H1 (cell line): ENCODE measurements around the gene P2RY1. TPM values are rescaled to one million over a fixed set of nuclear protein-coding genes. Genes with fewer than 3 reads are reported as not detected.

ENCODE experiments used
- CTCF ChIA-PET: fragments of 300-600 bp; sonication (Branson Sonifier 250); formaldehyde crosslinking; loops from one replicate; lab custom pipeline; 2021; ENCODE audit not compliant: partially characterized antibody; lab: Charles Lee
- POLR2A ChIA-PET: fragments of 300-600 bp; sonication (Branson Sonifier 250); formaldehyde crosslinking; loops from one replicate; lab custom pipeline; 2021; ENCODE audit warnings: inconsistent platforms; ENCODE audit not compliant: partially characterized antibody; lab: Charles Lee
- DNase-seq, 2 experiments: peaks; one replicate each; pipeline versions ENCODE4 v3.0.0 to v3.0.0-alpha.2; 2010 to 2022; ENCODE audit warnings: low spot score in 2 of 2, low read depth in 1 of 2, mixed read lengths in 1 of 2
- FAIRE-seq: peaks from 2 replicates; lab custom pipeline; 2011; peaks lifted over from hg19 to GRCh38; lab: Jason Lieb, UNC
- H2AFZ ChIP-seq: 2 replicates; pipeline ENCODE4 v1.8.1; 2012; ENCODE audit warnings: low read length, inconsistent platforms
- H2AK5ac ChIP-seq: 2 replicates; pipeline ENCODE4 v1.6.1; 2013; ENCODE audit warnings: low read depth, low read length
- H2BK120ac ChIP-seq: replicated peaks from 2 replicates; pipeline ENCODE3; 2013; ENCODE audit warnings: low read depth, low read length, inconsistent platforms
- H2BK12ac ChIP-seq: 2 replicates; pipeline ENCODE4 v1.6.1; 2013; ENCODE audit warnings: low read depth, low read length
- H2BK15ac ChIP-seq: 2 replicates; pipeline ENCODE4 v1.6.1; 2013; ENCODE audit warnings: low read length
- H2BK20ac ChIP-seq: 2 replicates; pipeline ENCODE4 v1.6.1; 2013; ENCODE audit warnings: low read length
- H2BK5ac ChIP-seq: 2 replicates; pipeline ENCODE4 v1.6.1; 2013; ENCODE audit warnings: low read depth, low read length
- H3K14ac ChIP-seq: 2 replicates; pipeline ENCODE4 v1.6.1; 2013; ENCODE audit warnings: inconsistent platforms; ENCODE audit not compliant: insufficient read length
- H3K18ac ChIP-seq: 2 replicates; pipeline ENCODE4 v1.6.1; 2013; ENCODE audit warnings: low read length; ENCODE audit errors: extremely low read depth
- H3K23ac ChIP-seq: 2 replicates; pipeline ENCODE4 v1.6.1; 2013; ENCODE audit warnings: inconsistent platforms; ENCODE audit not compliant: insufficient read length
- H3K23me2 ChIP-seq: 2 replicates; pipeline ENCODE4 v1.6.1; 2013; ENCODE audit warnings: low read depth, low read length
- H3K27ac ChIP-seq: 2 replicates; pipeline ENCODE4 v1.6.1; 2011; ENCODE audit warnings: low read depth, low read length, inconsistent platforms
- H3K27me3 ChIP-seq, 4 experiments: replicated peaks in 1 of 4; 1 replicate in 1 of 4; 2 replicates in 3 of 4; pipeline versions ENCODE4 v1.6.1 to v1.8.1; 2011 to 2013; ENCODE audit warnings: low read length in 3 of 4, mild to moderate bottlenecking in 3 of 4, inconsistent platforms in 2 of 4, mixed read lengths in 2 of 4, moderate library complexity in 1 of 4; ENCODE audit not compliant: control insufficient read depth in 3 of 4, insufficient read depth in 3 of 4; ENCODE audit errors: extremely low read depth in 1 of 4
- H3K36me3 ChIP-seq, 4 experiments: 2 replicates each; pipeline versions ENCODE4 v1.6.1 to v1.8.1; 2011 to 2013; ENCODE audit warnings: mild to moderate bottlenecking in 4 of 4, low read length in 3 of 4, moderate library complexity in 2 of 4, control low read depth in 1 of 4, inconsistent platforms in 1 of 4; ENCODE audit not compliant: insufficient read depth in 4 of 4, control insufficient read depth in 2 of 4
- H3K4ac ChIP-seq: replicated peaks from 2 replicates; pipeline ENCODE3; 2013; ENCODE audit warnings: low read length, low read depth, mixed read lengths, inconsistent platforms; ENCODE audit not compliant: insufficient read length
- H3K4me1 ChIP-seq, 4 experiments: replicated peaks in 1 of 4; 1 replicate in 1 of 4; 2 replicates in 3 of 4; pipeline versions ENCODE4 v1.6.1 to v1.8.1; 2011 to 2013; ENCODE audit warnings: low read length in 3 of 4, inconsistent platforms in 2 of 4, mixed read lengths in 1 of 4; ENCODE audit not compliant: insufficient read depth in 4 of 4, control insufficient read depth in 3 of 4
- H3K4me2 ChIP-seq, 2 experiments: 2 replicates each; pipeline versions ENCODE4 v1.6.1 to v1.8.1; 2011 to 2013; ENCODE audit warnings: low read depth in 2 of 2, low read length in 2 of 2, control low read depth in 1 of 2, inconsistent platforms in 1 of 2, mild to moderate bottlenecking in 1 of 2; ENCODE audit not compliant: insufficient read depth in 1 of 2
- H3K4me3 ChIP-seq, 4 experiments: fragments of 200-600, 300-600 bp in 1 of 4; sonication (generic), shearing (Covaris generic), sonication (Bioruptor Twin) in 1 of 4; 2 replicates each; pipeline versions ENCODE4 v1.5.1 to v1.8.1; 2011 to 2016; ENCODE audit warnings: low read length in 4 of 4, low read depth in 3 of 4, control low read depth in 2 of 4, inconsistent platforms in 2 of 4, mild to moderate bottlenecking in 2 of 4, mixed read lengths in 1 of 4, moderate library complexity in 1 of 4; ENCODE audit not compliant: insufficient read depth in 2 of 4; ENCODE audit errors: extremely low read depth in 1 of 4
- H3K56ac ChIP-seq: replicated peaks from 2 replicates; pipeline ENCODE3; 2013; ENCODE audit warnings: low read depth, mild to moderate bottlenecking, mixed read lengths, low read length, inconsistent platforms; ENCODE audit not compliant: insufficient read length
- H3K79me1 ChIP-seq: 2 replicates; pipeline ENCODE4 v1.6.1; 2013; ENCODE audit warnings: low read depth, low read length, control low read depth
- H3K79me2 ChIP-seq, 2 experiments: 2 replicates each; pipeline versions ENCODE4 v1.6.1 to v1.8.1; 2012 to 2013; ENCODE audit warnings: low read length in 2 of 2, mild to moderate bottlenecking in 2 of 2, inconsistent platforms in 1 of 2; ENCODE audit not compliant: insufficient read depth in 2 of 2, control insufficient read depth in 1 of 2
- H3K9ac ChIP-seq, 4 experiments: replicated peaks in 1 of 4; 1 replicate in 1 of 4; 2 replicates in 3 of 4; pipeline versions ENCODE4 v1.6.1 to v1.8.1; 2011 to 2013; ENCODE audit warnings: low read depth in 3 of 4, low read length in 3 of 4, control low read depth in 2 of 4, mild to moderate bottlenecking in 2 of 4, moderate library complexity in 2 of 4, inconsistent platforms in 1 of 4; ENCODE audit errors: extremely low read depth in 1 of 4
- H3K9me3 ChIP-seq, 2 experiments: 2 replicates each; pipeline versions ENCODE4 v1.6.1 to v1.8.1; 2012 to 2013; ENCODE audit warnings: mild to moderate bottlenecking in 2 of 2, moderate library complexity in 2 of 2, control low read depth in 1 of 2, inconsistent platforms in 1 of 2, low read depth in 1 of 2, low read length in 1 of 2, mixed read lengths in 1 of 2; ENCODE audit not compliant: insufficient read depth in 2 of 2
- H4K20me1 ChIP-seq, 2 experiments: replicated peaks in 1 of 2; 2 replicates each; pipeline versions ENCODE3 to v1.8.1; 2011 to 2013; ENCODE audit warnings: inconsistent platforms in 2 of 2, low read length in 2 of 2, mild to moderate bottlenecking in 1 of 2; ENCODE audit not compliant: insufficient read depth in 2 of 2, control insufficient read depth in 1 of 2
- H4K5ac ChIP-seq: 2 replicates; pipeline ENCODE4 v1.6.1; 2013; ENCODE audit warnings: low read length, low read depth, mixed read lengths, inconsistent platforms; ENCODE audit not compliant: insufficient read length
- H4K8ac ChIP-seq: 2 replicates; pipeline ENCODE4 v1.8.0; 2013; ENCODE audit warnings: mild to moderate bottlenecking, moderate library complexity, low read length, inconsistent platforms; ENCODE audit not compliant: insufficient read depth; ENCODE audit errors: extremely low read depth
- H4K91ac ChIP-seq: replicated peaks from 2 replicates; pipeline ENCODE3; 2013; ENCODE audit warnings: low read length, mixed read lengths, inconsistent platforms; ENCODE audit not compliant: insufficient read length
- GTF2F1 ChIP-seq: IDR thresholded peaks from 2 replicates; pipeline ENCODE4 v1.6.1; 2012; ENCODE audit warnings: low read depth, low read length, improper control_type of control experiment, borderline replicate concordance
- RAD21 ChIP-seq, 2 experiments: IDR thresholded peaks in 1 of 2; conservative IDR thresholded peaks in 1 of 2; 2 replicates each; pipeline ENCODE4 v1.6.1; 2011; ENCODE audit warnings: low read depth in 2 of 2, low read length in 2 of 2, improper control_type of control experiment in 1 of 2, inconsistent platforms in 1 of 2, mild to moderate bottlenecking in 1 of 2, moderate library complexity in 1 of 2
- SIN3A ChIP-seq, 2 experiments: IDR thresholded peaks in 1 of 2; conservative IDR thresholded peaks in 1 of 2; 2 replicates each; pipeline ENCODE4 v1.6.1; 2011 to 2012; ENCODE audit warnings: low read length in 2 of 2, improper control_type of control experiment in 1 of 2, low read depth in 1 of 2, mild to moderate bottlenecking in 1 of 2
- SP4 ChIP-seq: IDR thresholded peaks from 2 replicates; pipeline ENCODE4 v1.6.1; 2012; ENCODE audit warnings: low read length, inconsistent platforms
- SUZ12 ChIP-seq: fragments of 200-600 bp; sonication (generic); IDR thresholded peaks from 2 replicates; pipeline ENCODE4 v1.6.1; 2012; ENCODE audit warnings: mild to moderate bottlenecking, inconsistent platforms, low read length, moderate library complexity, mixed read lengths
- ZNF274 ChIP-seq: IDR thresholded peaks from 2 replicates; pipeline ENCODE4 v1.7.0; 2012; ENCODE audit warnings: low read length, borderline replicate concordance; ENCODE audit errors: extremely low read depth
- polyA plus RNA-seq, 7 experiments: library from polyadenylated mRNA; depleted of rRNA in 3 of 7; stranded (reverse) in 5 of 7; unstranded in 2 of 7; fragments of >200 nt in 5 of 7; fragments of 200-250 nt in 2 of 7; gene quantifications; 1 replicate in 5 of 7; 2 replicates in 1 of 7; 4 replicates in 1 of 7; pipeline versions ENCODE4 v1.2.1 to v1.2.3, GENCODE V29; 2011 to 2013; ENCODE audit warnings: missing spikeins in 2 of 7, mixed read lengths in 2 of 7
- total RNA-seq: library from RNA; stranded (reverse); fragmentation: NEBNext Ultra II Directional; extraction: Animal tissue kit (Norgen Biotek cat#: 25700); gene quantifications from 2 replicates; pipeline ENCODE4 v1.2.1, GENCODE V29; 2021
- TF ChIP-seq, protein P1 (sequence below): IDR thresholded peaks from 2 replicates; pipeline ENCODE4 v1.6.1; 2011; ENCODE audit warnings: low read length, improper control_type of control experiment

Gene P2RY1
- total and polyA plus RNA-seq, 2 of the 8 experiments (the other 6 are each of a cell fraction or from before 2014, with no cell fraction given), result 6.5 to 28.3 TPM

DNA sequence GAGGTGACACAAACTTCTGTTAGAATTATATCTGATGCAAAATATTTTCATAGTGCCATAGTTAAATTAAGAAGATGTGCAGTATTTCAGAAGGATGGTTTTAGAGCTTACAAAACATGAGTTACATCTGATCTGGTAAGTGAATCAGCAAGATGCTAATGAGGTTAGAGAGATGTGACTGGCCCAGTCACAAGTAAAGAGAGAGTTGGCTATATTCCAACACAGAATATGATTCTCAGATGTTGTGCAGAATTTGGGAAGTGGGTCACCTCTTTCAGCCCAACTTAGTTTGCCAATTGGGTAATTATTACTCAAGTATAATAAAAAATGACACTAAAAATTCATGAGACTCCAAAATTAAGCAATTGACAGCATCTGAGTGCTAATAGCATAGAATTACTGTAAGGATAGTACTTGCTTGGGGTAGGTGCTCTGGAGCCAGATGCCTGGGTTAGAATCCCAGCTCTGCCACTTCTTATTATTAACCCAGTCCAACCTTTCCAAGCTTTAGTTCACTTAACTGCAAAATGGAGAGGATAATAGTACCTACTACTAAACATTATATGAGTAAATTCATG is 30.8 kb downstream of the P2RY1 start:
- TF ChIP-seq RAD21 (IDR thresholded peaks at IDR 0.05 in 1 of 2, conservative IDR thresholded peaks at IDR 0.05 in 1 of 2; ENCODE audit: low read depth in 2 of 2, low read length in 2 of 2), result no peak
- no peak for TF ChIP-seq SP4
- TF ChIP-seq, protein P1, sequence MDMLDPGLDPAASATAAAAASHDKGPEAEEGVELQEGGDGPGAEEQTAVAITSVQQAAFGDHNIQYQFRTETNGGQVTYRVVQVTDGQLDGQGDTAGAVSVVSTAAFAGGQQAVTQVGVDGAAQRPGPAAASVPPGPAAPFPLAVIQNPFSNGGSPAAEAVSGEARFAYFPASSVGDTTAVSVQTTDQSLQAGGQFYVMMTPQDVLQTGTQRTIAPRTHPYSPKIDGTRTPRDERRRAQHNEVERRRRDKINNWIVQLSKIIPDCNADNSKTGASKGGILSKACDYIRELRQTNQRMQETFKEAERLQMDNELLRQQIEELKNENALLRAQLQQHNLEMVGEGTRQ, result no peak
- TF ChIP-seq SIN3A (conservative IDR thresholded peaks at IDR 0.05 in 1 of 2, IDR thresholded peaks at IDR 0.05 in 1 of 2; ENCODE audit: low read depth in 1 of 2, low read length in 2 of 2), result no peak
- no peak for TF ChIP-seq SUZ12
- no peak for TF ChIP-seq ZNF274
- no peak for TF ChIP-seq GTF2F1
- ChIA-PET POLR2A (no interaction called here), CTCF (no interaction called here)
- H4K8ac ChIP-seq, result no peak overlapping the region
- no peak overlapping the region for H3K14ac ChIP-seq
- no peak for FAIRE-seq
- H3K23ac ChIP-seq, result no peak overlapping the region
- no peak overlapping the region for H3K18ac ChIP-seq
- H2BK15ac ChIP-seq, result no peak overlapping the region
- no peak overlapping the region for H3K27ac ChIP-seq
- H3K4ac ChIP-seq, result no peak overlapping the region
- H2AFZ ChIP-seq, result no peak overlapping the region
- H2BK20ac ChIP-seq, result no peak overlapping the region
- no peaks in the 10 kb centered on the region for H3K79me2 ChIP-seq
- no peaks in the 10 kb centered on the region for H3K23me2 ChIP-seq
- no peak overlapping the region for H2BK5ac ChIP-seq
- no peak overlapping the region for H4K5ac ChIP-seq
- H3K4me2 ChIP-seq, result no peak overlapping the region
- no peak overlapping the region for H3K56ac ChIP-seq
- H3K79me1 ChIP-seq, result no peaks in the 10 kb centered on the region
- no peak for DNase-seq
- no peak overlapping the region for H2BK120ac ChIP-seq
- no peaks in the 10 kb centered on the region for H4K20me1 ChIP-seq
- no peaks in the 10 kb centered on the region for H3K9me3 ChIP-seq
- H2AK5ac ChIP-seq, result no peak overlapping the region
- H3K36me3 ChIP-seq, result no peaks in the 10 kb centered on the region
- no peak overlapping the region for H3K4me3 ChIP-seq
- H4K91ac ChIP-seq, result no peak overlapping the region
- H3K9ac ChIP-seq, result no peak overlapping the region
- no peak overlapping the region for H2BK12ac ChIP-seq
- no peaks in the 10 kb centered on the region for H3K4me1 ChIP-seq
- H3K27me3 ChIP-seq, result no peaks in the 10 kb centered on the region
